GM12878 (cell line): ENCODE measurements around the gene PON3. TPM values are rescaled to one million over a fixed set of nuclear protein-coding genes. Genes with fewer than 3 reads are reported as not detected.

Experiments used
- ATAC-seq: fragments of 200-7000 bp; cut with Tn5 transposase; 3 replicates; pipeline ENCODE4 v1.9.1; 2020; ENCODE audit warnings: mild to moderate bottlenecking, moderate library complexity
- BruUV-seq: library from RNA; stranded (reverse); fragments of 400-500 nt; replicated peaks from 2 replicates; lab custom pipeline; 2021; lab: Mats Ljungman, UMichigan
- CTCF ChIA-PET: fragments of 300-600 bp; sonication (Branson Sonifier 250); formaldehyde crosslinking; extraction: SDS; loops from one replicate; lab custom pipeline; 2021; ENCODE audit warnings: inconsistent platforms; lab: Yijun Ruan, JAX
- POLR2A ChIA-PET: fragments of 350-600 bp; formaldehyde crosslinking; extraction: SDS; loops from one replicate; lab custom pipeline; 2021; ENCODE audit warnings: inconsistent platforms; lab: Charles Lee
- RAD21 ChIA-PET: fragments of 300-600 bp; sonication (Branson Sonifier 250); formaldehyde crosslinking; loops from one replicate; lab custom pipeline; 2023; ENCODE audit warnings: antibody characterized with exemption; ENCODE audit not compliant: unreplicated experiment; lab: Charles Lee
- SMC1A ChIA-PET: fragments of 300-600 bp; sonication (Branson Sonifier 250); formaldehyde crosslinking; loops from one replicate; lab custom pipeline; 2023; ENCODE audit not compliant: unreplicated experiment, uncharacterized antibody; lab: Charles Lee
- DNase-seq: peaks from one replicate; pipeline ENCODE4 v3.0.0-alpha.2; 2011; ENCODE audit warnings: low read depth, low spot score
- FAIRE-seq: peaks from 3 replicates; lab custom pipeline; 2011; peaks lifted over from hg19 to GRCh38; lab: Jason Lieb, UNC
- H2AFZ ChIP-seq: 2 replicates; pipeline ENCODE4 v1.6.0; 2011; ENCODE audit warnings: low read depth, low read length, control low read depth; ENCODE audit not compliant: control insufficient read depth
- H3K27ac ChIP-seq: 2 replicates; pipeline ENCODE4 v1.5.1; 2011; ENCODE audit warnings: control low read depth; ENCODE audit not compliant: control insufficient read depth, insufficient read depth
- H3K27me3 ChIP-seq, 2 experiments: replicated peaks in 1 of 2; 2 replicates each; pipeline versions ENCODE4 v1.6.0 to v1.6.1; 2011; ENCODE audit warnings: low read length in 1 of 2; ENCODE audit not compliant: control insufficient read depth in 2 of 2, insufficient read depth in 2 of 2
- H3K36me3 ChIP-seq, 2 experiments: 2 replicates each; pipeline ENCODE4 v1.5.1; 2011; ENCODE audit warnings: low read length in 1 of 2; ENCODE audit not compliant: control insufficient read depth in 2 of 2, insufficient read depth in 2 of 2
- H3K4me1 ChIP-seq: 2 replicates; pipeline ENCODE4 v1.6.1; 2011; ENCODE audit warnings: mild to moderate bottlenecking, low read length, moderate library complexity, mixed read lengths; ENCODE audit not compliant: control insufficient read depth, insufficient read depth
- H3K4me2 ChIP-seq: 2 replicates; pipeline ENCODE4 v1.6.0; 2011; ENCODE audit warnings: control low read depth; ENCODE audit not compliant: control insufficient read depth, insufficient read depth
- H3K4me3 ChIP-seq: fragments of 200-600 bp; sonication (generic); 2 replicates; pipeline ENCODE4 v1.5.1; 2016
- H3K79me2 ChIP-seq: 2 replicates; pipeline ENCODE4 v1.6.0; 2011; ENCODE audit warnings: low read length; ENCODE audit not compliant: control insufficient read depth, insufficient read depth
- H3K9ac ChIP-seq: 2 replicates; pipeline ENCODE4 v1.8.0; 2011; ENCODE audit warnings: low read length, control low read depth, mixed read lengths; ENCODE audit not compliant: control insufficient read depth, insufficient read depth
- H3K9me3 ChIP-seq: replicated peaks from 3 replicates; pipeline ENCODE4 v1.5.1; 2011; ENCODE audit warnings: mild to moderate bottlenecking, low read length; ENCODE audit not compliant: control insufficient read depth, insufficient read depth
- H4K20me1 ChIP-seq: 2 replicates; pipeline ENCODE4 v1.6.0; 2011; ENCODE audit not compliant: control insufficient read depth, insufficient read depth
- BHLHE40 ChIP-seq, 2 experiments: fragments of 450-650 bp in 1 of 2; IDR thresholded peaks; 2 replicates each; pipeline ENCODE4 v1.6.1; 2011 to 2017; ENCODE audit warnings: low read depth in 2 of 2, borderline replicate concordance in 1 of 2, improper control_type of control experiment in 1 of 2, low read length in 1 of 2, mild to moderate bottlenecking in 1 of 2
- CREM ChIP-seq: IDR thresholded peaks from 2 replicates; pipeline ENCODE4 v1.6.1; 2014; ENCODE audit warnings: antibody characterized with exemption, low read depth
- DPF2 ChIP-seq: fragments of 450-650 bp; IDR thresholded peaks from 2 replicates; pipeline ENCODE4 v1.6.1; 2017; ENCODE audit warnings: mild to moderate bottlenecking
- HDAC2 ChIP-seq: fragments of 200-600 bp; sonication (generic); IDR thresholded peaks from 2 replicates; pipeline ENCODE4 v1.6.1; 2017
- LARP7 ChIP-seq: fragments of 450-650 bp; IDR thresholded peaks from 2 replicates; pipeline ENCODE4 v1.6.1; 2017; ENCODE audit warnings: mild to moderate bottlenecking
- MAX ChIP-seq: IDR thresholded peaks from 2 replicates; pipeline ENCODE4 v1.6.1; 2012; ENCODE audit warnings: low read depth, low read length, improper control_type of control experiment
- MTA2 ChIP-seq: fragments of 450-650 bp; IDR thresholded peaks from 2 replicates; pipeline ENCODE4 v1.6.1; 2016; ENCODE audit warnings: low read depth, mild to moderate bottlenecking, moderate library complexity
- PAX5 ChIP-seq: IDR thresholded peaks from 2 replicates; pipeline ENCODE4 v1.6.1; 2011; ENCODE audit warnings: low read depth, low read length, borderline replicate concordance
- PAX8 ChIP-seq: fragments of 450-650 bp; IDR thresholded peaks from 2 replicates; pipeline ENCODE4 v1.6.1; 2017; ENCODE audit warnings: mild to moderate bottlenecking, moderate library complexity
- POLR2A ChIP-seq: IDR thresholded peaks from 2 replicates; pipeline ENCODE4 v1.6.1; 2011; ENCODE audit warnings: low read depth, mild to moderate bottlenecking, low read length
- POU2F2 ChIP-seq: IDR thresholded peaks from 3 replicates; pipeline ENCODE4 v1.6.1; 2011; ENCODE audit warnings: low read depth, mild to moderate bottlenecking, low read length, borderline replicate concordance
- SRF ChIP-seq, 2 experiments: IDR thresholded peaks; 2 replicates each; pipeline ENCODE4 v1.6.1; 2011; ENCODE audit warnings: low read depth in 2 of 2, low read length in 2 of 2, mild to moderate bottlenecking in 1 of 2, moderate library complexity in 1 of 2
- YBX1 ChIP-seq: fragments of 450-650 bp; IDR thresholded peaks from 2 replicates; pipeline ENCODE4 v1.6.1; 2016; ENCODE audit warnings: antibody characterized with exemption
- ZBED1 ChIP-seq: IDR thresholded peaks from 2 replicates; pipeline ENCODE4 v1.6.1; 2016; ENCODE audit warnings: borderline replicate concordance
- ZNF274 ChIP-seq: IDR thresholded peaks from one replicate; pipeline ENCODE4 v1.8.0; 2011; ENCODE audit not compliant: insufficient read length, insufficient read depth
- WGBS: methylation state at CpG from one replicate; pipeline ENCODE4 v1.1.6; 2016; ENCODE audit warnings: low lambda C conversion rate; ENCODE audit not compliant: insufficient replicate concordance, insufficient coverage; ENCODE audit errors: missing lambda C conversion rate; 5-methylcytosine and 5-hydroxymethylcytosine counted together
- in situ Hi-C: fragments of 300-500 bp; cut with MboI; formaldehyde crosslinking; loops from 9 replicates; pipeline ENCODE4 v1.14.3; 2018; ENCODE audit warnings: mixed read lengths
- intact Hi-C: fragments of 100-400 bp; cut with micrococcal nuclease; formaldehyde crosslinking; loops from one replicate; pipeline ENCODE4 v1.14.2; 2022; ENCODE audit not compliant: unreplicated experiment
- polyA plus RNA-seq, 11 experiments: library from polyadenylated mRNA; depleted of rRNA in 4 of 11; unstranded in 6 of 11; stranded (reverse) in 5 of 11; fragments of >200 nt; fragmentation: Nextera tagmentation in 4 of 11; fragmentation: Illumina TruSeq in 1 of 11; extraction: Ambion mirVana in 4 of 11; extraction: Trizol in 1 of 11; gene quantifications; 1 replicate in 1 of 11; 2 replicates in 10 of 11; pipeline versions ENCODE4 v1.2.1 to v1.2.3, GENCODE V29; 2011 to 2016; ENCODE audit warnings: inconsistent platforms in 2 of 11, missing spikeins in 2 of 11, low read depth in 1 of 11
- total RNA-seq, 4 experiments: library from RNA; depleted of rRNA in 3 of 4; stranded (reverse); fragments of >200 nt in 3 of 4; fragmentation: Illumina TruSeq in 1 of 4; extraction: Trizol in 1 of 4; gene quantifications; 2 replicates each; pipeline versions ENCODE4 v1.2.1 to v1.2.3, GENCODE V29; 2013 to 2021
- TF ChIP-seq, protein P1 (sequence below): fragments of 450-650 bp; IDR thresholded peaks from 2 replicates; pipeline ENCODE4 v1.6.1; 2016; ENCODE audit warnings: mild to moderate bottlenecking

The PON3 gene
- total and polyA plus RNA-seq, 10 of the 15 experiments (the other 5 are each of a cell fraction or from before 2014, with no cell fraction given) = 0.45 to 2.0 (median 0.91) TPM

DNA sequence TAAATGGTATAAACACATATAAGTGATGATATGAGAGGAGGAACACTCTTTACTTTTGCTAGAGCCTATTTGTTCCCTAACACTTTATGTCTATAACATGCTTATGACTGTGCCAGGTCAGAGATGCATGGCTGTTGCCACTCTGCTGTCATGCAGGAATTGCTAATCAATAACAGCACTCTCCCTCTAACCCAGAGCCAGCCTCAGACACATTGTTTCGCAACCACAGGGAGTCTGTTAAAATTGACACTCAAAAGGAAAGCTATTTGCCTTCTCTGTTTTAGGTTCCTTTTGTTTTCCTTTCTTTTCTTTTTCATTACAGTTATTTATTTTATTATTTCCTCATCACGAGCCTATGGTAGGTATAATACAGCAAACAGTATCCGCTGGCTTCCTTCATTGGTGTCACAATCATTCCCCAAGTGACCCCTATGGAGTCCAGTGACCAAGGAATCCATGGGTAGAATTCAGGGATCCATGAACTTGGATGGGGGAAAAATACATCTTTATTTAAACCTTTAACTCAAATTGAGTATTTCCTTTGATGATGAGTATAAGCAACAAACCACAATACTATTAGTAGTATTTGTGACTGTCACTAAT lies 31.8 kb upstream of the PON3 start:
- ChIA-PET RAD21 (interaction anchor here (0.9 to 2.0 kb wide), 7 partner anchors 17 to 260 kb away, joined by 3 to 15 read pairs (median 4); no protein-coding TSS in a partner anchor), CTCF (interaction anchor here (0.6 to 2.4 kb wide), 8 partner anchors 9 to 979 kb away, joined by 3 to 15 read pairs (median 3); no protein-coding TSS in a partner anchor), SMC1A (interaction anchor here (0.6 to 3.4 kb wide), 15 partner anchors 9 to 261 kb away, joined by 3 to 15 read pairs (median 4); no protein-coding TSS in a partner anchor)
- DNase-seq = no peak
- no peak for ATAC-seq
- Histone ChIP-seq H3K4me3 (no peak overlapping the region), H2AFZ (no peak overlapping the region), H3K27me3 (no peaks in the 10 kb centered on the region), H3K9me3 (no peaks in the 10 kb centered on the region; the same call in 2 of the 3 replicates), H4K20me1 (no peaks in the 10 kb centered on the region), H3K36me3 (no peaks in the 10 kb centered on the region; a peak in 1 of 4 replicates), H3K9ac (no peak overlapping the region), H3K27ac (no peak overlapping the region)
- 62% methylated on average over 3 of the region's 3 CpGs for WGBS
- FAIRE-seq = no peak
- BruUV-seq = no TSS peak
- in situ Hi-C loops = no loop called here
- no peak for TF ChIP-seq MTA2
- TF ChIP-seq YBX1 = no peak
- TF ChIP-seq, protein P1, sequence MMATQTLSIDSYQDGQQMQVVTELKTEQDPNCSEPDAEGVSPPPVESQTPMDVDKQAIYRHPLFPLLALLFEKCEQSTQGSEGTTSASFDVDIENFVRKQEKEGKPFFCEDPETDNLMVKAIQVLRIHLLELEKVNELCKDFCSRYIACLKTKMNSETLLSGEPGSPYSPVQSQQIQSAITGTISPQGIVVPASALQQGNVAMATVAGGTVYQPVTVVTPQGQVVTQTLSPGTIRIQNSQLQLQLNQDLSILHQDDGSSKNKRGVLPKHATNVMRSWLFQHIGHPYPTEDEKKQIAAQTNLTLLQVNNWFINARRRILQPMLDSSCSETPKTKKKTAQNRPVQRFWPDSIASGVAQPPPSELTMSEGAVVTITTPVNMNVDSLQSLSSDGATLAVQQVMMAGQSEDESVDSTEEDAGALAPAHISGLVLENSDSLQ = no peak
- TF ChIP-seq LARP7 = no peak
- no peak for TF ChIP-seq MAX
- no peak for TF ChIP-seq POLR2A
- no peak for TF ChIP-seq CREM
- no peak for TF ChIP-seq POU2F2
- no peak for TF ChIP-seq HDAC2
- TF ChIP-seq PAX8 = no peak
- TF ChIP-seq BHLHE40 (IDR thresholded peaks at IDR 0.05; ENCODE audit: borderline replicate concordance in 1 of 2, low read depth in 2 of 2, low read length in 1 of 2) = no peak
- no peak for TF ChIP-seq SRF (IDR thresholded peaks at IDR 0.05; ENCODE audit: low read depth in 2 of 2, low read length in 2 of 2)
- TF ChIP-seq ZBED1 = no peak
- TF ChIP-seq PAX5 = no peak
- TF ChIP-seq DPF2 = no peak
- no peak for TF ChIP-seq ZNF274
- TF ChIP-seq, all 136 proteins: peak for 0
- Histone ChIP-seq H3K4me1 (no peaks in the 10 kb centered on the region), H3K4me2 (no peak overlapping the region), H3K79me2 (no peaks in the 10 kb centered on the region)
- intact Hi-C loops = no loop called here
- POLR2A ChIA-PET = interaction anchor here (0.7 to 1.2 kb wide), 3 partner anchors 8 to 22 kb away, joined by 3 to 5 read pairs (median 3); no protein-coding TSS in a partner anchor
